ENCODE measurements around the gene SLF2. TPM values are rescaled to one million over a fixed set of nuclear protein-coding genes. Genes with fewer than 3 reads are reported as not detected.

SLF2 gene
- total and polyA plus RNA-seq, 2 of the 13 experiments (the other 11 are each of a cell fraction or from before 2014, with no cell fraction given) = 12.2 to 48.1 TPM

GRCh38 chr10:100912013-100912604 lies 654 bp upstream of the SLF2 start (continued):
- TF ChIP-seq STAT6 (CRISPR knock-in tag; IDR thresholded peaks at IDR 0.05; ENCODE audit: borderline replicate concordance) (no peak), ZBTB33 (CRISPR knock-in tag; IDR thresholded peaks at IDR 0.05) (no peak), ARNT2 (CRISPR knock-in tag; IDR thresholded peaks at IDR 0.05; ENCODE audit: low read depth) (no peak), ZFYVE20 (CRISPR knock-in tag; IDR thresholded peaks at IDR 0.05; ENCODE audit: borderline replicate concordance, low read depth) (no peak), NR2F1 (CRISPR knock-in tag; IDR thresholded peaks at IDR 0.05) (0 out of 4 replicates have a peak, but pooled peaks of 1 of the 2 experiments have one; percentile 20), TBP (CRISPR knock-in tag; IDR thresholded peaks at IDR 0.05) (no peak), RXRB (CRISPR knock-in tag; IDR thresholded peaks at IDR 0.05; ENCODE audit: borderline replicate concordance) (no peak), MEIS2 (CRISPR knock-in tag; IDR thresholded peaks at IDR 0.05) (no peak), ZNF570 (CRISPR knock-in tag; IDR thresholded peaks at IDR 0.05; ENCODE audit: borderline replicate concordance) (no peak), NCOA2 (CRISPR knock-in tag; IDR thresholded peaks at IDR 0.05) (no peak), MAFF (IDR thresholded peaks at IDR 0.05; ENCODE audit: low read depth, low read length) (no peak), DNMT3B (CRISPR knock-in tag; conservative IDR thresholded peaks at IDR 0.05) (no peak), ZNF784 (CRISPR knock-in tag; IDR thresholded peaks at IDR 0.05; ENCODE audit: borderline replicate concordance) (no peak), ZNF619 (CRISPR knock-in tag; IDR thresholded peaks at IDR 0.05) (no peak), THYN1 (CRISPR knock-in tag; IDR thresholded peaks at IDR 0.05; ENCODE audit: borderline replicate concordance, low read depth) (no peak), ZNF136 (CRISPR knock-in tag; IDR thresholded peaks at IDR 0.05; ENCODE audit: low read depth) (no peak), NFATC3 (CRISPR knock-in tag; IDR thresholded peaks at IDR 0.05) (no peak), RFXANK (CRISPR knock-in tag; IDR thresholded peaks at IDR 0.05) (no peak), ZNF841 (CRISPR knock-in tag; IDR thresholded peaks at IDR 0.05; ENCODE audit: borderline replicate concordance) (0 out of 2 replicates have a peak, but pooled peaks have one; percentile 3), IRF9 (CRISPR knock-in tag; IDR thresholded peaks at IDR 0.05; ENCODE audit: borderline replicate concordance) (no peak), ZNF766 (CRISPR knock-in tag; IDR thresholded peaks at IDR 0.05; ENCODE audit: borderline replicate concordance) (no peak)

All from HepG2 (cell line).